ENCODE measurements around the gene DNAJC30. TPM values are rescaled to one million over a fixed set of nuclear protein-coding genes. Genes with fewer than 3 reads are reported as not detected.

The DNAJC30 gene
- total RNA-seq, 1 experiment from 2014 or later, result 8.5 TPM

DNA sequence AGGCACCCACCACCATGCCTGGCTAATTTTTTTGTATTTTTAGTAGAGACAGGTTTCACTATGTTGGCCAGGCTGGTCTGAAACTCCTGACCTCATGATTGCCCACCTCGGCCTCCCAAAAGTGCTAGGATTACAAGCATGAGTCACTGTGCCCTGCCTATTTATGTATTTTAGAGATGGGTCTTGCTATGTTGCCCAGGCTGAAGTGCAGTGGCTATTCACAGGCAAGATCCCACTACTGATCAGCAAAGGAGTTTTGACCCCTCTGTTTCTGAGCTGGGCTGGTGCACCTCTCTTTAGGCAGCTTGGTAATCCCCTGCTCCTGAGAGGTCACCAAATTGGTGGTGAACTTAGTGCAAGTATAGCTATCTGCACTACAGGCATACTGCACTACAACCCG is 49.1 kb upstream of the DNAJC30 start:
- RAD21 ChIA-PET (ENCODE audit: low non-redundant PET in 1 of 2, low total read pairs in 2 of 2, uncharacterized antibody in 2 of 2, unreplicated experiment in 2 of 2), result no interaction called here
- TF ChIP-seq, protein P1, sequence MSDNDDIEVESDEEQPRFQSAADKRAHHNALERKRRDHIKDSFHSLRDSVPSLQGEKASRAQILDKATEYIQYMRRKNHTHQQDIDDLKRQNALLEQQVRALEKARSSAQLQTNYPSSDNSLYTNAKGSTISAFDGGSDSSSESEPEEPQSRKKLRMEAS (IDR thresholded peaks at IDR 0.05), result no peak
- TF ChIP-seq, protein P2, sequence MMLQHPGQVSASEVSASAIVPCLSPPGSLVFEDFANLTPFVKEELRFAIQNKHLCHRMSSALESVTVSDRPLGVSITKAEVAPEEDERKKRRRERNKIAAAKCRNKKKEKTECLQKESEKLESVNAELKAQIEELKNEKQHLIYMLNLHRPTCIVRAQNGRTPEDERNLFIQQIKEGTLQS (IDR thresholded peaks at IDR 0.05), result no peak
- TF ChIP-seq EZH2phosphoT487 (IDR thresholded peaks at IDR 0.05; ENCODE audit: borderline replicate concordance), result no peak
- no peak for TF ChIP-seq ZNF274 (IDR thresholded peaks at IDR 0.05; ENCODE audit: low read depth, low read length)
- TF ChIP-seq SP1 (IDR thresholded peaks at IDR 0.05; ENCODE audit: low read depth), result no peak
- POLR2A ChIA-PET, result no interaction called here
- Histone ChIP-seq H4K20me1 (ENCODE audit: insufficient read depth) (0 out of 2 replicates have a peak, but pooled peaks cover 4% of the 10 kb centered on the region), H3K9ac (ENCODE audit: low read length) (no peak overlapping the region), H3K4me2 (ENCODE audit: low read length) (no peak overlapping the region), H3K27me3 (ENCODE audit: insufficient read depth, low read length) (no peaks in the 10 kb centered on the region), H3K4me1 (ENCODE audit: control insufficient read depth in 1 of 2, insufficient read depth in 2 of 2, low read length in 2 of 2) (peaks cover 7 to 34% of the 10 kb centered on the region in 2 experiments), H3K36me3 (ENCODE audit: control insufficient read depth in 1 of 2, insufficient read depth in 2 of 2, low read length in 2 of 2) (peaks cover 6 to 17% of the 10 kb centered on the region in 2 experiments; a peak in 1 of 4 replicates), H3K9me3 (ENCODE audit: control insufficient read depth in 1 of 2, insufficient read depth in 1 of 2, low read depth in 1 of 2, low read length in 2 of 2) (no peaks in the 10 kb centered on the region), H3K27ac (ENCODE audit: low read depth, low read length) (no peak overlapping the region), H3K79me2 (ENCODE audit: insufficient read depth, low read length) (peaks cover 10% of the 10 kb centered on the region), H3K4me3 (replicated peaks in 1 of 2; ENCODE audit: low read depth in 1 of 2, low read length in 2 of 2) (no peak overlapping the region), H3K9me2 (ENCODE audit: insufficient read depth) (no peaks in the 10 kb centered on the region), H2AFZ (ENCODE audit: low read depth, low read length, poor library complexity, severe bottlenecking) (no peak overlapping the region)
- intact Hi-C loops (cut with micrococcal nuclease), result loop anchor here (10.0 kb wide), 1 partner anchor 408 kb away; the partner anchor contains the start of genes FKBP6 and TRIM50
- no peak for DNase-seq (ENCODE audit: low read depth, low spot score)
- no peak for ATAC-seq
- BruUV-seq (replicated peaks), result no TSS peak
- CTCF ChIA-PET, result interaction anchor here (1.9 kb wide), 1 partner anchor 125 kb away, joined by 5 read pairs; no protein-coding TSS in a partner anchor

DNA sequence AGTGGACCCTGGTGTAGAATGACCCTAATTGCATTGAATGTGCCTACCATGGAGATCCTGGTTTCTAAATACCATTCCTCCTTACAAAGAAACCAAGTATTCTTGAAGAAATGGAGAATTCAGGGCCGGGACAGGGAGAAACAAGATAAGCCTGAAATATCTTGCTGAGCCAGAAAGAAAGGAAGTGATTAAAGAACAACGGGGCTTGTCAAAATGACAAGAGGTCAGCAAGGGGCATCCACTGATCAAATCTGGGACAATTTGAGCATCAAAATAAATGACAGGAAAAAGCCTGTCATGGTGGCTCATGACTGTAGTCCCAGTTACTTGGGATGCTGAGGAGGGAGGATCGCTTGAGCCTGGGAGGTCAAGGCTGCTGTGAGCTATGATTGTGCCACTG is 47.2 kb upstream of the DNAJC30 start:
- H2AFZ ChIP-seq (ENCODE audit: low read depth, low read length, poor library complexity, severe bottlenecking), result no peak overlapping the region
- H3K9me2 ChIP-seq (ENCODE audit: insufficient read depth), result no peaks in the 10 kb centered on the region
- intact Hi-C loops (cut with micrococcal nuclease), result loop anchor here (10.0 kb wide), 1 partner anchor 406 kb away; the partner anchor contains the start of genes FKBP6 and TRIM50
- H3K9ac ChIP-seq (ENCODE audit: low read length), result no peak overlapping the region
- H3K9me3 ChIP-seq (ENCODE audit: control insufficient read depth in 1 of 2, insufficient read depth in 1 of 2, low read depth in 1 of 2, low read length in 2 of 2), result no peaks in the 10 kb centered on the region
- TF ChIP-seq FOSL1 (IDR thresholded peaks at IDR 0.05; ENCODE audit: low read depth) (no peak), ZNF274 (IDR thresholded peaks at IDR 0.05; ENCODE audit: low read depth, low read length) (no peak), YY1 (IDR thresholded peaks at IDR 0.05; ENCODE audit: extremely low read depth, insufficient replicate concordance, low read depth, low read length) (no peak), ZFX (IDR thresholded peaks at IDR 0.05) (no peak), POLR2A (IDR thresholded peaks at IDR 0.05; ENCODE audit: borderline replicate concordance, extremely low read depth, insufficient read depth, insufficient read length) (no peak), CEBPB (IDR thresholded peaks at IDR 0.05; ENCODE audit: low read depth) (no peak), EGR1 (IDR thresholded peaks at IDR 0.05; ENCODE audit: low read depth) (no peak), POLR2AphosphoS5 (IDR thresholded peaks at IDR 0.05; ENCODE audit: low read depth, low read length) (no peak), JUND (IDR thresholded peaks at IDR 0.05) (no peak), CBX3 (IDR thresholded peaks at IDR 0.05; ENCODE audit: low read depth) (no peak), SIN3A (IDR thresholded peaks at IDR 0.05; ENCODE audit: low read depth) (no peak), SRF (IDR thresholded peaks at IDR 0.05; ENCODE audit: low read depth) (no peak)
- TF ChIP-seq, protein P3, sequence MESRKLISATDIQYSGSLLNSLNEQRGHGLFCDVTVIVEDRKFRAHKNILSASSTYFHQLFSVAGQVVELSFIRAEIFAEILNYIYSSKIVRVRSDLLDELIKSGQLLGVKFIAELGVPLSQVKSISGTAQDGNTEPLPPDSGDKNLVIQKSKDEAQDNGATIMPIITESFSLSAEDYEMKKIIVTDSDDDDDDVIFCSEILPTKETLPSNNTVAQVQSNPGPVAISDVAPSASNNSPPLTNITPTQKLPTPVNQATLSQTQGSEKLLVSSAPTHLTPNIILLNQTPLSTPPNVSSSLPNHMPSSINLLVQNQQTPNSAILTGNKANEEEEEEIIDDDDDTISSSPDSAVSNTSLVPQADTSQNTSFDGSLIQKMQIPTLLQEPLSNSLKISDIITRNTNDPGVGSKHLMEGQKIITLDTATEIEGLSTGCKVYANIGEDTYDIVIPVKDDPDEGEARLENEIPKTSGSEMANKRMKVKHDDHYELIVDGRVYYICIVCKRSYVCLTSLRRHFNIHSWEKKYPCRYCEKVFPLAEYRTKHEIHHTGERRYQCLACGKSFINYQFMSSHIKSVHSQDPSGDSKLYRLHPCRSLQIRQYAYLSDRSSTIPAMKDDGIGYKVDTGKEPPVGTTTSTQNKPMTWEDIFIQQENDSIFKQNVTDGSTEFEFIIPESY (IDR thresholded peaks at IDR 0.05; ENCODE audit: extremely low read depth, insufficient replicate concordance, low read length), result no peak
- DNase-seq (ENCODE audit: low read depth, low spot score) (no peak), ATAC-seq (no peak)
- CTCF ChIA-PET, result interaction anchor here (1.9 kb wide), 1 partner anchor 123 kb away, joined by 7 read pairs; no protein-coding TSS in a partner anchor
- H3K27ac ChIP-seq (ENCODE audit: low read depth, low read length), result no peak overlapping the region
- POLR2A ChIA-PET, result no interaction called here
- H3K4me3 ChIP-seq (replicated peaks in 1 of 2; ENCODE audit: low read depth in 1 of 2, low read length in 2 of 2), result no peak overlapping the region
- RAD21 ChIA-PET (ENCODE audit: low non-redundant PET in 1 of 2, low total read pairs in 2 of 2, uncharacterized antibody in 2 of 2, unreplicated experiment in 2 of 2), result no interaction called here
- no peaks in the 10 kb centered on the region; the same call in 1 of the 2 replicates for H3K79me2 ChIP-seq (ENCODE audit: insufficient read depth, low read length)
- no peaks in the 10 kb centered on the region for H3K27me3 ChIP-seq (ENCODE audit: insufficient read depth, low read length)
- no TSS peak for BruUV-seq (replicated peaks)
- no peaks in the 10 kb centered on the region for H4K20me1 ChIP-seq (ENCODE audit: insufficient read depth)
- H3K36me3 ChIP-seq (ENCODE audit: control insufficient read depth in 1 of 2, insufficient read depth in 2 of 2, low read length in 2 of 2), result peaks cover 0 to under 1% of the 10 kb centered on the region in 2 experiments; a peak in 1 of 4 replicates
- H3K4me1 ChIP-seq (ENCODE audit: control insufficient read depth in 1 of 2, insufficient read depth in 2 of 2, low read length in 2 of 2), result peaks cover 8 to 25% of the 10 kb centered on the region in 2 experiments
- no peak overlapping the region for H3K4me2 ChIP-seq (ENCODE audit: low read length)

Measured in HCT116 (cell line).